Omental fat pad (tissue), 4 donors: ENCODE results near the gene PPP1R27. TPM values are rescaled to one million over a fixed set of nuclear protein-coding genes. Genes with fewer than 3 reads are reported as not detected.

Source experiments
- ATAC-seq: fragments of 150-250 bp; one replicate; pipeline ENCODE4 v1.9.1; 2016; ENCODE audit warnings: mild to moderate bottlenecking, moderate library complexity; ENCODE audit not compliant: low FRiP score
- DNase-seq: peaks from one replicate; pipeline ENCODE4 v3.0.0-alpha.2; 2019; ENCODE audit warnings: low spot score
- CTCF ChIP-seq, 3 donors: fragments of 450-650 bp; IDR thresholded peaks; one replicate each; pipeline ENCODE4 v1.5.1; 2016 to 2017; ENCODE audit warnings: antibody characterized with exemption in 3 of 3, mild to moderate bottlenecking in 3 of 3, moderate library complexity in 2 of 3
- total RNA-seq, 4 donors: library from RNA; depleted of rRNA; stranded (reverse); fragments of >200 nt; gene quantifications; one replicate each; pipeline ENCODE4 v1.1.0, GENCODE V29; 2016

The PPP1R27 gene
- total RNA-seq, 4 donors from 2014 or later = 0.65 TPM; not detected in 3

GRCh38 chr17:81838753-81839255 is 4.0 kb upstream of the PPP1R27 start:
- TF ChIP-seq CTCF (IDR thresholded peaks at IDR 0.05) = no peak
- ATAC-seq = no peak
- DNase-seq = no peak

GRCh38 chr17:81837641-81838040 is 2.8 kb upstream of the PPP1R27 start:
- no peak for ATAC-seq
- DNase-seq = no peak
- no peak for TF ChIP-seq CTCF (IDR thresholded peaks at IDR 0.05)

GRCh38 chr17:81833921-81834830 is 674 bp downstream of the PPP1R27 start:
- DNase-seq = no peak
- no peak for ATAC-seq
- TF ChIP-seq CTCF (IDR thresholded peaks at IDR 0.05) = no peak

- TF ChIP-seq CTCF (IDR thresholded peaks at IDR 0.05) = no peak
- DNase-seq = peak; percentile 79
- peak; percentile 93 for ATAC-seq
Measured at GRCh38 chr17:81833160-81833920, 1.5 kb downstream of the PPP1R27 start, which contains the start of gene MCRIP1. Gene MCRIP1, minus strand, starts transcription at chr17:81833291. Its CDS starts 8,785 bp downstream, at chr17:81824506.

GRCh38 chr17:81832608-81833159 is 2.2 kb downstream of the PPP1R27 start:
- no peak for TF ChIP-seq CTCF (IDR thresholded peaks at IDR 0.05)
- ATAC-seq (peak; percentile 53), DNase-seq (no peak)

- DNase-seq (no peak), ATAC-seq (peak; percentile 13)
- TF ChIP-seq CTCF (IDR thresholded peaks at IDR 0.05) = no peak
Measured at GRCh38 chr17:81831957-81832607, 2.8 kb downstream of the PPP1R27 start.
